HG03025 (cell line): ENCODE results near the gene SLC30A1.
"Not testable (repeated sequence)": the region's sequence is repeated elsewhere in the genome, so short reads cannot be mapped to it uniquely, and the experiment has no call there.

Experiments
- ATAC-seq: cut with Tn5 transposase; IDR thresholded peaks from one replicate; pipeline ENCODE4 v1.9.1; 2021; ENCODE audit warnings: mild to moderate bottlenecking, moderate library complexity; ENCODE audit not compliant: unreplicated experiment, low FRiP score

Gene SLC30A1, protein sequence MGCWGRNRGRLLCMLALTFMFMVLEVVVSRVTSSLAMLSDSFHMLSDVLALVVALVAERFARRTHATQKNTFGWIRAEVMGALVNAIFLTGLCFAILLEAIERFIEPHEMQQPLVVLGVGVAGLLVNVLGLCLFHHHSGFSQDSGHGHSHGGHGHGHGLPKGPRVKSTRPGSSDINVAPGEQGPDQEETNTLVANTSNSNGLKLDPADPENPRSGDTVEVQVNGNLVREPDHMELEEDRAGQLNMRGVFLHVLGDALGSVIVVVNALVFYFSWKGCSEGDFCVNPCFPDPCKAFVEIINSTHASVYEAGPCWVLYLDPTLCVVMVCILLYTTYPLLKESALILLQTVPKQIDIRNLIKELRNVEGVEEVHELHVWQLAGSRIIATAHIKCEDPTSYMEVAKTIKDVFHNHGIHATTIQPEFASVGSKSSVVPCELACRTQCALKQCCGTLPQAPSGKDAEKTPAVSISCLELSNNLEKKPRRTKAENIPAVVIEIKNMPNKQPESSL

DNA sequence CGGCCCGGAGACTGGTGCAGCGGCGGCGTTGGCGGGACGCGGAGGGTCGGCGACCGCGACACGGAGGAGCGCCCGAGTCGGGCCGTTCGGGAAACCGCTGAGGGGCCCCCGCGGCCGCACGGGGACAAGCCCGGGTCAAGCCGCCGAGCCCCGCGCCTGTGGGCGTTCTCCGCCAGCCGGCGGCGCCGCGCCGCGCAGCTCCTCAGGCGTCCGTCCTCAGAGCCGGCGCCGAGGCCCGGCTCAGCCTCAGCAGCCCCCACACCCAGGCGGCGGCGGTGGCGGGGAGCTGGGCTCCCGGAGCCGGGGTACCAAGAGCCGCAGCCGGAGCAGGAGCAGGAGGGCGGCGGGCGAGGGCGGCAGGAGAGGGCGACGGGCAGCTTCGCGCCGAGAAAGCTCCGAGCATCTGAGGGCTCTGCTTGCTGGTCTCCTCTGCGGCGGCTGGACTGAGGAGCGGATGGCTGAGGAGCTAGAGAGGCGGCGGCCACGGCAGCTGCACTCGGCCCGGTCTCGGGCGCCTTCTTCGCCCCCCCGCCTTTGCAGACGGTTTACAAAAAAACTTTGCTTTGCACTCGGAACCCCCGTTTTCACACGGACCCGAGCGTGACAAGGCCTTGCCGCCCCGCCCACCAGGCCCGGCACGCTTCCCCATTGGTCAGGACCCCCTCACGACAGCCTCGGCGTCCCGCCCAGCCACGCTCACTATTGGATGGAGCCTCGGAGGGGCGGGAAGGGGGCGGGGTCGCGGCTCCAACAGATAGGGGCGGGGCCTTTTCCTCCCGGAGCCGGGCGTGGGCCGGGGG lies at the start of gene SLC30A1:
TSS of gene SLC30A1 (minus strand) at position 522 of the 800 bp plus-strand sequence. CDS start 549 bp downstream, outside the sequence.
- peak; percentile 87 for ATAC-seq

- ATAC-seq, result no peak
These were observed 49.5 kb upstream of the SLC30A1 start for GRCh38 chr1:211628417-211628816.

DNA sequence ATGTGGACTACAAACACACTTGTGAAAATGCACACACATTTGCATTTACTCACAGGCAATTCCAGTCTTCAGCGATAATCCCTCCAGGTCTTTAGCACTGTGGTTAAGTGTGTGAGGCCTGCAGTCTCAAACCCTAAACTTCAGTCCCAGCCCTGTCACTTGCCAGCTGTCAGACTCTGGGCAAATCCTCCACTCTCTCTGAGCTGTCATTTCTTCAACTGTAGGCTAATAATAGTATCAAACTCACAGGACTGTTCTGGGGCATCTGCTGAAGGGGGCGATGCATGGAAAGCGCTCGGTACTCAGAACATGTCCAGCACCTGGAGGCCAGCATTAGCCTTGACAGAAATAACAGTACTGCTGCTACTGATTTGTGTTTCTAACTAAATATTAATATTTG lies 48.3 kb upstream of the SLC30A1 start:
- ATAC-seq, result no peak

DNA sequence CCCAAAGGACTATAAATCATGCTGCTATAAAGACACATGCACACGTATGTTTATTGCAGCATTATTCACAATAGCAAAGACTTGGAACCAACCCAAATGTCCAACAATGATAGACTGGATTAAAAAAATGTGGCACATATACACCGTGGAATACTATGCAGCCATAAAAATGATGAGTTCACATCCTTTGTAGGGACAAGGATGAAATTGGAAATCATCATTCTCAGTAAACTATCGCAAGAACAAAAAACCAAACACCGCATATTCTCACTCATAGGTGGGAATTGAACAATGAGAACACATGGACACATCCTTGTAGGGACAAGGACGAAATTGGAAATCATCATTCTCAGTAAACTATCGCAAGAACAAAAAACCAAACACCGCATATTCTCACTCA lies 46.9 kb upstream of the SLC30A1 start:
- ATAC-seq, result not testable (repeated sequence)

GRCh38 chr1:211625040-211625439 lies 46.1 kb upstream of the SLC30A1 start:
- ATAC-seq, result no peak

DNA sequence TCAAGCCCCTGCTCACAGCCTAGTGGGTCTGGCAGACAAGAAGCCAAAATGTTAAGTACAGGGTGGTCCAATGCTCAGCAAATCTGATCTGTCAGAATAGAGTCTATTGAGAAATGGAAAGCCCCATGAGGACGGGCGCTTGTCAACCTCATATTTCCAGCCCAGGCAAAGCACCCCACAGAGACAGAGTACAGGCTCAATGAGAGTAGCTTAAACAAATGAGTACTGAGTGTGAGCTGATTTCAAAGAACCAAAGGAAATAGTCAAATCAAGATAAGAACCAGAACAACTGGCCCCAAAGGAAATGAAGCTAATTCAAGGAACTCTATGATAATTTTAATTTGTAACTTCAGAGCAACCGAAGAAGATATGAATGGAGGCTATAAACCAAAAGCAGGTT lies 44.6 kb upstream of the SLC30A1 start:
- ATAC-seq, result no peak

- no peak for ATAC-seq
These were observed 42.7 kb upstream of the SLC30A1 start for GRCh38 chr1:211621447-211622198.

DNA sequence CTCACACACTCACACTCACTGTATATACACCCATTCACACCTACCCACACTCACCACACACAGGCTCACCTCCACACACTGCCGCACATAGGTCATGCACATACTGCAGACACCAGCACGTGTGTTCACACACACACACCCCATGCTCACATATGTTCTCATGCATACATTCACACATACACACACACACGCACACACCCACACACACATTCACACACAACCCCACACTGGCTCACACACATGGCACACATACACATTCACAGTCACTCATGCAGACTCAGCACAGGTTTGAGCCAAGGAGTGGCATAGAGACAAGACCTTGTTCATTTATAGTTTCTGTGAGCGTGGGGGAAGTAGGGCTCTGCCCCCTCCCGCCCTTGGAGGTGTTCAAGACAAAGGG lies 41.1 kb upstream of the SLC30A1 start:
- ATAC-seq, result no peak

- ATAC-seq, result no peak
These were observed 40.4 kb upstream of the SLC30A1 start for GRCh38 chr1:211619033-211619996.

GRCh38 chr1:211616965-211617297 lies 38.0 kb upstream of the SLC30A1 start:
- ATAC-seq, result no peak

GRCh38 chr1:211616231-211616964 lies 37.4 kb upstream of the SLC30A1 start:
- no peak for ATAC-seq

- ATAC-seq, result no peak
These were observed 35.7 kb upstream of the SLC30A1 start for GRCh38 chr1:211614615-211615014.

GRCh38 chr1:211613951-211614350 lies 35.0 kb upstream of the SLC30A1 start:
- no peak for ATAC-seq

- ATAC-seq, result no peak
These were observed 34.4 kb upstream of the SLC30A1 start for GRCh38 chr1:211613108-211613947.

DNA sequence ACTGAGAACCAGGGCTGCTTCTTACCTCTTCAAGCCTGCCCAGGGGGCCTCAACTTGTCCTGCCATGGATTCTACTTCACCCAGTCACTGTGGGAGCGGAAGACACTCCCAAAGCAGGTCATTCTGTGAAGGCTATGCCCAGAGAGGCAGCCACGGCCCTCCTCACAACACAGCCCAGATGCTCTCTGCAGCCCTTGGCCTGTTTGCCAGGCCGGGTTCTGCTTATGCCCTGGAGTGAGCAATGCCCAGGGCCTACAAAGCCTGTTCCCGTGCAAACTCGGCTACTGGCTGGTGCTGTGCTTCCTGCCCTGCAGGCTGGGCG lies 33.8 kb upstream of the SLC30A1 start:
- no peak for ATAC-seq

DNA sequence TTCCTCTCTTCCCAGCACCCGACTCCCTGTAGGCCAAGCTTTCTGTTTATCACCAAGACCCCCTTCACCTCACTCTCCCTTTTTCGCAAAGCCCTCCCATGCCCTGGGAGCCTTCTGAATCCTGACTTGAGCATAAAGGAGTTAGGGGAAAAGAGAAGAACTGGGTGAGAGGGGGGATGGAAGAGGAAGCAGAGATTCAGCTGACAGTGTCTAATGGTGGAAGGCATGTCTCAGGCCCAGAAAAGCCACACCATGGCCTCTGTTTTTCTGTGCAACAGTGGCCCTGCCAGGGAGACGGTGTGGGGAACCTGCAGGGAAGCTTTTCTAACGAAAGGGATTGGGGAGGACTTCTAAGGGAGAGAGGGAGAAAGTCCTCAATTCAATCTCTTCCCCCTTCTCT lies 32.9 kb upstream of the SLC30A1 start:
- ATAC-seq, result no peak

- no peak for ATAC-seq
These were observed 32.0 kb upstream of the SLC30A1 start for GRCh38 chr1:211610779-211611556.
